Measurements from ENCODE around the gene EIF4G3.
"Not testable (repeated sequence)": the region's sequence is repeated elsewhere in the genome, so short reads cannot be mapped to it uniquely, and the experiment has no call there.

Gene EIF4G3

GRCh38 chr1:20811916-20812315, 364.8 kb downstream of the EIF4G3 start:
- H3K36me3 ChIP-seq (ENCODE audit: control insufficient read depth in 4 of 4, insufficient read depth in 4 of 4, low read length in 3 of 4), result peaks cover 7 to 30% (median 17%) of the 10 kb centered on the region in 4 experiments
- DNase-seq, result no peak
- CTCF ChIA-PET, result no interaction called here

DNA sequence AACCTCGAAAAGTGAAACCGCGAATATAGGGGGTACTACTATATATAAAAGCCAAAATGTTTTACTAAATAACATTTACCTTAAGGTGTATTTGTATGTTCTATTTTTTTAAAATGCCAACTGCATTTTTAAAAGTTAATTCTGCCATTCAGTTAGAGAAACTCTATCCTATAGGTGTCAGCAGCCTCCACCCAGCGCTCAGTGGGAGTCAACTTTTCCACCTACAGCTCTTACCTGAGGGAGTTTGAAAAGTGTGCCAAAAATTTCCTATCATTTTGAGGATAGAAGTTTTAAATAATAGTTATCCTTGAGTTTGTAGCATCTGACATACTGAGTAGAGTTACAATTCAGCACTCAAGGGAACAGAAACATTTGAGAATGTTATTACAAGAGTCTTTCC, 383.5 kb downstream of the EIF4G3 start:
- DNase-seq, result no peak
- ChIA-PET POLR2A (no interaction called here), CTCF (no interaction called here)
- H3K36me3 ChIP-seq (ENCODE audit: control insufficient read depth in 4 of 4, insufficient read depth in 4 of 4, low read length in 3 of 4), result no peaks in the 10 kb centered on the region
- H3K9me3 ChIP-seq (ENCODE audit: control extremely low read depth in 1 of 5, control insufficient read depth in 4 of 5, insufficient read depth in 2 of 5, low read depth in 1 of 5, low read length in 4 of 5), result no peaks in the 10 kb centered on the region
- no peak overlapping the region for H3K4me3 ChIP-seq (ENCODE audit: control insufficient read depth in 1 of 7, extremely low read depth in 1 of 7, insufficient read depth in 4 of 7, low read depth in 2 of 7, low read length in 6 of 7)
- WGBS (ENCODE audit: insufficient coverage), result 100% methylated on average over 1 of the region's 4 CpGs
- peaks cover 0 to 4% (median 2%) of the 10 kb centered on the region in 4 experiments for H3K4me1 ChIP-seq (ENCODE audit: control extremely low read depth in 1 of 4, control insufficient read depth in 4 of 4, insufficient read depth in 4 of 4, low read length in 3 of 4)
- H3K27me3 ChIP-seq (replicated peaks in 2 of 5; ENCODE audit: control insufficient read depth in 4 of 5, insufficient read depth in 5 of 5, low read length in 4 of 5), result no peaks in the 10 kb centered on the region
- H3K27ac ChIP-seq (ENCODE audit: insufficient read depth in 1 of 2, low read depth in 1 of 2, low read length in 2 of 2, poor library complexity in 1 of 2, severe bottlenecking in 2 of 2), result no peak overlapping the region

More at GRCh38 chr1:20811916-20812315, 364.8 kb downstream of the EIF4G3 start:
- H3K9me3 ChIP-seq (ENCODE audit: control extremely low read depth in 1 of 5, control insufficient read depth in 4 of 5, insufficient read depth in 2 of 5, low read depth in 1 of 5, low read length in 4 of 5), result no peaks in the 10 kb centered on the region
- WGBS (ENCODE audit: insufficient coverage), result 83% methylated on average over 1 of the region's 5 CpGs
- POLR2A ChIA-PET, result no interaction called here
- no peaks in the 10 kb centered on the region for H3K4me1 ChIP-seq (ENCODE audit: control extremely low read depth in 1 of 4, control insufficient read depth in 4 of 4, insufficient read depth in 4 of 4, low read length in 3 of 4)
- no peak overlapping the region for H3K27ac ChIP-seq (ENCODE audit: insufficient read depth in 1 of 2, low read depth in 1 of 2, low read length in 2 of 2, poor library complexity in 1 of 2, severe bottlenecking in 2 of 2)
- H3K27me3 ChIP-seq (replicated peaks in 2 of 5; ENCODE audit: control insufficient read depth in 4 of 5, insufficient read depth in 5 of 5, low read length in 4 of 5), result no peaks in the 10 kb centered on the region
- no peak overlapping the region for H3K4me3 ChIP-seq (ENCODE audit: control insufficient read depth in 1 of 7, extremely low read depth in 1 of 7, insufficient read depth in 4 of 7, low read depth in 2 of 7, low read length in 6 of 7)

- peaks cover 0 to 12% (median 7%) of the 10 kb centered on the region in 4 experiments for H3K4me1 ChIP-seq (ENCODE audit: control extremely low read depth in 1 of 4, control insufficient read depth in 4 of 4, insufficient read depth in 4 of 4, low read length in 3 of 4)
- WGBS (ENCODE audit: insufficient coverage), result 89% methylated on average over 2 of the region's 2 CpGs
- H3K27me3 ChIP-seq (replicated peaks in 2 of 5; ENCODE audit: control insufficient read depth in 4 of 5, insufficient read depth in 5 of 5, low read length in 4 of 5), result no peaks in the 10 kb centered on the region
- no peak overlapping the region for H3K4me3 ChIP-seq (ENCODE audit: control insufficient read depth in 1 of 7, extremely low read depth in 1 of 7, insufficient read depth in 4 of 7, low read depth in 2 of 7, low read length in 6 of 7)
- CTCF ChIA-PET, result no interaction called here
- DNase-seq, result no peak
- no peaks in the 10 kb centered on the region for H3K36me3 ChIP-seq (ENCODE audit: control insufficient read depth in 4 of 4, insufficient read depth in 4 of 4, low read length in 3 of 4)
- no peaks in the 10 kb centered on the region for H3K9me3 ChIP-seq (ENCODE audit: control extremely low read depth in 1 of 5, control insufficient read depth in 4 of 5, insufficient read depth in 2 of 5, low read depth in 1 of 5, low read length in 4 of 5)
- H3K27ac ChIP-seq (ENCODE audit: insufficient read depth in 1 of 2, low read depth in 1 of 2, low read length in 2 of 2, poor library complexity in 1 of 2, severe bottlenecking in 2 of 2), result no peak overlapping the region
- POLR2A ChIA-PET, result no interaction called here
Measured at GRCh38 chr1:20792196-20792595, 384.5 kb downstream of the EIF4G3 start.

- Histone ChIP-seq H3K4me3 (ENCODE audit: control insufficient read depth in 1 of 7, extremely low read depth in 1 of 7, insufficient read depth in 4 of 7, low read depth in 2 of 7, low read length in 6 of 7) (no peak overlapping the region), H3K9me3 (ENCODE audit: control extremely low read depth in 1 of 5, control insufficient read depth in 4 of 5, insufficient read depth in 2 of 5, low read depth in 1 of 5, low read length in 4 of 5) (no peaks in the 10 kb centered on the region), H3K36me3 (ENCODE audit: control insufficient read depth in 4 of 4, insufficient read depth in 4 of 4, low read length in 3 of 4) (no peaks in the 10 kb centered on the region), H3K4me1 (ENCODE audit: control extremely low read depth in 1 of 4, control insufficient read depth in 4 of 4, insufficient read depth in 4 of 4, low read length in 3 of 4) (peaks cover 0 to 12% (median 7%) of the 10 kb centered on the region in 4 experiments), H3K27me3 (replicated peaks in 2 of 5; ENCODE audit: control insufficient read depth in 4 of 5, insufficient read depth in 5 of 5, low read length in 4 of 5) (no peaks in the 10 kb centered on the region), H3K27ac (ENCODE audit: insufficient read depth in 1 of 2, low read depth in 1 of 2, low read length in 2 of 2, poor library complexity in 1 of 2, severe bottlenecking in 2 of 2) (no peak overlapping the region)
- 100% methylated on average over 1 of the region's 3 CpGs for WGBS (ENCODE audit: insufficient coverage)
- POLR2A ChIA-PET, result no interaction called here
- DNase-seq, result no peak
- CTCF ChIA-PET, result no interaction called here
Measured at GRCh38 chr1:20790785-20791184, 385.9 kb downstream of the EIF4G3 start.

GRCh38 chr1:20789598-20789997, 387.1 kb downstream of the EIF4G3 start:
- H3K9me3 ChIP-seq (ENCODE audit: control extremely low read depth in 1 of 5, control insufficient read depth in 4 of 5, insufficient read depth in 2 of 5, low read depth in 1 of 5, low read length in 4 of 5); H3K36me3 ChIP-seq (ENCODE audit: control insufficient read depth in 4 of 4, insufficient read depth in 4 of 4, low read length in 3 of 4); POLR2A ChIA-PET; CTCF ChIA-PET; H3K27me3 ChIP-seq (replicated peaks in 2 of 5; ENCODE audit: control insufficient read depth in 4 of 5, insufficient read depth in 5 of 5, low read length in 4 of 5); DNase-seq; H3K4me3 ChIP-seq (ENCODE audit: control insufficient read depth in 1 of 7, extremely low read depth in 1 of 7, insufficient read depth in 4 of 7, low read depth in 2 of 7, low read length in 6 of 7); H3K27ac ChIP-seq (ENCODE audit: insufficient read depth in 1 of 2, low read depth in 1 of 2, low read length in 2 of 2, poor library complexity in 1 of 2, severe bottlenecking in 2 of 2): not testable (repeated sequence)
- 98% methylated on average over 7 of the region's 9 CpGs for WGBS (ENCODE audit: insufficient coverage)
- H3K4me1 ChIP-seq (ENCODE audit: control extremely low read depth in 1 of 4, control insufficient read depth in 4 of 4, insufficient read depth in 4 of 4, low read length in 3 of 4), result peaks cover 11 to 22% (median 16%) of the 10 kb centered on the region in 4 experiments

DNA sequence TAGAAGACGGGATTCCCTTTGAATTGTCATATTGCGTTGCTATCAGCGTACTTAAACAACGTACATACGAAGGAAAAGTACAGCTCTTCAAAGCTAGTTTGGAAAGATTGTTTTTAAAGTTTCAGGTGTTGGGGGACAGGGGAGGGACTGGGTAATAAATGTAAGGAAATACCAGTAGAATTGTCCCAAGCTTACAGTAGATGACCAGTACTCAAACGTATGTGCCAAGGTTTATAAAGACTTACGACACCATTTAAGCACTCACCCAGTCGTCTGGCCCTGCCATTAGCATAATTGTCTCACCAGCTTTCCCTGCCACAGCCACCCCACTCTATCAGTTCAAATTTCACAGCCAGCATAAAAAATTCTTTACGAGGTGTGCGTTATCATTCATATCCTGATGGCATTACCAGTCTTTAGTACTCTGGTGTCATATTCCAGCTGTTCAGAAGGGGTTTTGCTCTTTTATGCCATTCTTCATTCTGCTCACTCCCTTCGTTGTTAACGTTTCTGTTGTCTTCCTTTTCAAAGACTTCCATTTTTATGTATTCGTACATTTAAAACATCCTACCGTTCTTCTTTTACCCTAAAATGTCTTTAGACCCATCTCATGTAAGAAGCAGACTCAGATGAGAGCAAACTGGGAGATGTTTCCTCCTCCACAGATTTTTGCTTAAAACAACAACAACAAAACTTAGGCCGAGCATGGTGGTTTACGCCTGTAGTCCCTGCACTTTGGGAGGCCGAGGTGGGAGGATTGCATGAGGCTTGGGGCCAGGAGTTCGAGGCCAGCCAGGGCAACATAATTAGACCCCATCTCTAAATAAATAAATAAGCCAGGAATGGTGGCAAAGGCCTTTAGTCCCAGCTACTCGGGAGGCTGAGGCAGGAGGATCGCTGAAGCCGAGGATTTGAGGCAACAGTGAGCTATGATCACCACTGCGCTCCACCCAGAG, 388.6 kb downstream of the EIF4G3 start:
- Histone ChIP-seq H3K36me3 (ENCODE audit: control insufficient read depth in 4 of 4, insufficient read depth in 4 of 4, low read length in 3 of 4) (no peaks in the 10 kb centered on the region), H3K27ac (ENCODE audit: insufficient read depth in 1 of 2, low read depth in 1 of 2, low read length in 2 of 2, poor library complexity in 1 of 2, severe bottlenecking in 2 of 2) (peak overlapping the region; percentile 78 to 92), H3K27me3 (replicated peaks in 2 of 5; ENCODE audit: control insufficient read depth in 4 of 5, insufficient read depth in 5 of 5, low read length in 4 of 5) (no peaks in the 10 kb centered on the region), H3K9me3 (ENCODE audit: control extremely low read depth in 1 of 5, control insufficient read depth in 4 of 5, insufficient read depth in 2 of 5, low read depth in 1 of 5, low read length in 4 of 5) (no peaks in the 10 kb centered on the region), H3K4me1 (ENCODE audit: control extremely low read depth in 1 of 4, control insufficient read depth in 4 of 4, insufficient read depth in 4 of 4, low read length in 3 of 4) (peaks cover 11 to 27% (median 18%) of the 10 kb centered on the region in 4 experiments), H3K4me3 (ENCODE audit: control insufficient read depth in 1 of 7, extremely low read depth in 1 of 7, insufficient read depth in 4 of 7, low read depth in 2 of 7, low read length in 6 of 7) (peak overlapping the region; percentile 78 to 99 (median 93))
- POLR2A ChIA-PET, result interaction anchor here (0.5 kb wide), 1 partner anchor 178 kb away, joined by 3 read pairs; no protein-coding TSS in a partner anchor
- peak; percentile 14 to 39 (median 25) for DNase-seq
- WGBS (ENCODE audit: insufficient coverage), result 56% methylated on average over 21 of the region's 22 CpGs
- CTCF ChIA-PET, result interaction anchor here (0.9 to 1.6 kb wide), 2 partner anchors 21 to 80 kb away, joined by 3 read pairs; no protein-coding TSS in a partner anchor
